Adrenal gland (tissue), 19 donors: Measurements from ENCODE around the gene OPRL1. TPM values are rescaled to one million over a fixed set of nuclear protein-coding genes. Genes with fewer than 3 reads are reported as not detected.

ENCODE experiments used
- DNase-seq, 7 donors: peaks; one replicate each; pipeline ENCODE4 v3.0.0-alpha.2; 2019 to 2020
- H3K27ac ChIP-seq, 5 donors: fragments of 200-600 bp; sonication (generic) in 4 of 5; 1 replicate in 3 of 5; 2 replicates in 2 of 5; pipeline versions ENCODE4 v1.5.1 to v1.8.0; 2016 to 2020; ENCODE audit warnings: mild to moderate bottlenecking in 1 of 5
- H3K27me3 ChIP-seq: fragments of 200-600 bp; 2 replicates; pipeline ENCODE4 v1.8.0; 2021
- H3K36me3 ChIP-seq, 2 donors: fragments of 200-600 bp; replicated peaks in 1 of 2; 1 replicate in 1 of 2; 2 replicates in 1 of 2; pipeline versions ENCODE4 v1.5.1 to v1.8.0; 2018 to 2022
- H3K4me1 ChIP-seq, 2 donors: fragments of 200-600 bp; replicated peaks in 1 of 2; 1 replicate in 1 of 2; 2 replicates in 1 of 2; pipeline versions ENCODE4 v1.5.1 to v1.8.0; 2018 to 2021
- H3K4me3 ChIP-seq, 4 donors: fragments of 200-600 bp; sonication (generic) in 3 of 4; one replicate each; pipeline ENCODE4 v1.5.1; 2016 to 2018
- H3K9me3 ChIP-seq, 3 donors: fragments of 200-600 bp; sonication (generic) in 1 of 3; replicated peaks in 1 of 3; 1 replicate in 2 of 3; 2 replicates in 1 of 3; pipeline versions ENCODE4 v1.5.1 to v1.8.0; 2016 to 2021
- CTCF ChIP-seq, 6 experiments: fragments of 450-650 bp in 4 of 6; fragments of 200-600 bp in 2 of 6; sonication (generic) in 1 of 6; IDR thresholded peaks; 1 replicate in 5 of 6; 2 replicates in 1 of 6; pipeline versions ENCODE4 v1.5.1 to v1.8.0; 2016 to 2021; ENCODE audit warnings: antibody characterized with exemption in 6 of 6, mild to moderate bottlenecking in 2 of 6, moderate library complexity in 1 of 6
- POLR2A ChIP-seq, 2 donors: fragments of 450-650 bp; IDR thresholded peaks; one replicate each; pipeline ENCODE4 v1.6.1; 2017; ENCODE audit warnings: antibody characterized with exemption in 2 of 2, mild to moderate bottlenecking in 2 of 2, moderate library complexity in 1 of 2
- WGBS, 4 donors: extraction: QIAGEN DNeasy Blood & Tissue Kit in 2 of 4; methylation state at CpG; one replicate each; pipeline versions ENCODE4 v1.1.5 to v1.1.7; 2013 to 2017; 5-methylcytosine and 5-hydroxymethylcytosine counted together
- intact Hi-C, 2 donors: fragments of 100-400 bp; cut with DNase I; formaldehyde crosslinking; loops; one replicate each; pipeline versions ENCODE4 v1.14.1 to v1.15.0; 2022 to 2023
- long read RNA-seq, 10 donors: library from polyadenylated mRNA in 3 of 10; unstranded in 2 of 10; stranded (forward) in 1 of 10; transcript quantifications; one replicate each; pipeline ENCODE4 v2.0.0 and lab custom pipeline, GENCODE V29; 2021 to 2026
- polyA plus RNA-seq, 3 donors: library from polyadenylated mRNA; stranded (reverse); fragments of 200-250 nt in 2 of 3; fragments of 350-450 nt in 1 of 3; fragmentation: Illumina TruSeq in 1 of 3; extraction: RNeasy Lipid Tissue Mini Kit (QIAGEN cat#74804) in 1 of 3; gene quantifications; one replicate each; pipeline ENCODE4 v1.2.3, GENCODE V29; 2013 to 2014
- total RNA-seq, 9 donors: library from RNA; depleted of rRNA in 4 of 9; stranded (reverse); fragments of >200 nt in 4 of 9; fragments of 120-200 nt in 1 of 9; fragmentation: NEBNext Ultra II Directional in 1 of 9; extraction: Animal tissue kit (Norgen Biotek cat#: 25700) in 1 of 9; gene quantifications; one replicate each; pipeline versions ENCODE4 v1.1.0 to v1.2.4, GENCODE V29; 2013 to 2023
- donor health status: healthy with polysubstance abuse.
- donor health status: Bipolar disorder and iron deficiency.
- donor health status: DM: yes; HTN: yes; CAD: no.
- donor health status: DM: no; HTN: no; CAD: no.
- donor health status: DM: no; HTN: no; CAD: no.
- donor health status: DM: yes; HTN: yes; CAD: no.

Gene OPRL1
- total RNA-seq (1 to 10 TPM; 1.6 to 5.7 (median 3.0) TPM), polyA plus RNA-seq (1 to 10 TPM in 1 of 3 donors, under 1 TPM in 2; 0.24 to 1.6 (median 0.88) TPM)
- long read RNA-seq, donor 1, partial matches to known transcripts: 0 of 1 reads
- long read RNA-seq, donor 1, other reads (novel, unspliced or antisense): 0 of 1 reads
- long read RNA-seq, donor 2: 0 reads
- long read RNA-seq, donor 3: 0 reads
- long read RNA-seq, donor 4: 0 reads
- long read RNA-seq, donor 5, partial matches to known transcripts: 1 of 6 reads
- long read RNA-seq, donor 5, other reads (novel, unspliced or antisense): 2 of 6 reads
- long read RNA-seq, donor 6: 0 reads
- long read RNA-seq, donor 7: 0 reads
- long read RNA-seq, donor 8: 0 reads
- long read RNA-seq, donor 9: 0 reads
- long read RNA-seq, donor 10: 0 reads

GRCh38 chr20:64080013-64080812 lies at the start of gene OPRL1:
OPRL1 (plus strand) TSS chr20:64080082; CDS start chr20:64092721, 12,639 bp downstream.
- no peak for TF ChIP-seq CTCF (IDR thresholded peaks at IDR 0.05)
- TF ChIP-seq POLR2A (IDR thresholded peaks at IDR 0.05): peak in 1 of 2 donors; percentile 12
- H3K4me3 ChIP-seq: peak within 1 kb of the TSS; percentile 42 to 94 (median 75)
- H3K27me3 ChIP-seq: no peaks in the 10 kb centered on the region
- H3K27ac ChIP-seq: peak within 1 kb of the TSS in 4 of 5 donors; percentile 60 to 90 (median 70)
- DNase-seq: peak in 5 of 7 donors; percentile 37 to 74 (median 55)
- WGBS, 4 donors: 3 to 25% (median 6%) methylated on average over 7 to 60 of the region's 62 CpGs
- H3K36me3 ChIP-seq: no peaks in the 10 kb centered on the region
- H3K4me1 ChIP-seq: peaks cover 13 to 29% of the 10 kb centered on the region in 2 donors
- intact Hi-C loops: no loop called here
- no peaks in the 10 kb centered on the region for H3K9me3 ChIP-seq

GRCh38 chr20:64030371-64031134 lies 49.3 kb upstream of the OPRL1 start:
- no peak for DNase-seq
- no peak overlapping the region for H3K27ac ChIP-seq
- intact Hi-C loops: loop anchor here in 1 of 2 donors (10.0 kb wide), 1 partner anchor 84 kb away; no protein-coding TSS in a partner anchor
- H3K4me3 ChIP-seq: no peak overlapping the region
- H3K36me3 ChIP-seq: peaks cover 0 to 76% of the 10 kb centered on the region in 2 donors
- no peaks in the 10 kb centered on the region for H3K4me1 ChIP-seq
- 91 to 95% (median 93%) methylated on average over 11 to 20 of the region's 20 CpGs for WGBS, 4 donors
- no peaks in the 10 kb centered on the region for H3K9me3 ChIP-seq
- TF ChIP-seq POLR2A (IDR thresholded peaks at IDR 0.05) (no peak), CTCF (IDR thresholded peaks at IDR 0.05) (no peak)
- H3K27me3 ChIP-seq: no peaks in the 10 kb centered on the region

- peaks cover 0 to 63% of the 10 kb centered on the region in 2 donors for H3K36me3 ChIP-seq
Observed at GRCh38 chr20:64031822-64032314, 48.0 kb upstream of the OPRL1 start.

More at GRCh38 chr20:64031822-64032314, 48.0 kb upstream of the OPRL1 start:
- TF ChIP-seq CTCF (IDR thresholded peaks at IDR 0.05): no peak
- no peak for TF ChIP-seq POLR2A (IDR thresholded peaks at IDR 0.05)
- no peaks in the 10 kb centered on the region for H3K9me3 ChIP-seq
- WGBS, 4 donors: 81 to 92% (median 92%) methylated on average over 8 to 19 of the region's 19 CpGs
- intact Hi-C loops: loop anchor here in 1 of 2 donors (10.0 kb wide), 1 partner anchor 83 kb away; no protein-coding TSS in a partner anchor
- H3K4me1 ChIP-seq: no peaks in the 10 kb centered on the region
- H3K27ac ChIP-seq: no peak overlapping the region
- H3K4me3 ChIP-seq: no peak overlapping the region
- H3K27me3 ChIP-seq: no peaks in the 10 kb centered on the region
- no peak for DNase-seq
